ENCODE data around the gene ADARB2. TPM values are rescaled to one million over a fixed set of nuclear protein-coding genes. Genes with fewer than 3 reads are reported as not detected.
"Not testable (repeated sequence)": the region's sequence is repeated elsewhere in the genome, so short reads cannot be mapped to it uniquely, and the experiment has no call there.

The ADARB2 gene
- polyA plus RNA-seq, 1 donor, result 0.16 TPM

GRCh38 chr10:1616701-1617100 lies 120.6 kb downstream of the ADARB2 start:
- not testable (repeated sequence) for DNase-seq (ENCODE audit: low read depth)

GRCh38 chr10:1615186-1615954 lies 122.0 kb downstream of the ADARB2 start:
- no peak for DNase-seq (ENCODE audit: low read depth)

- no peak for DNase-seq (ENCODE audit: low read depth)
Measured at GRCh38 chr10:1613511-1613910, 123.8 kb downstream of the ADARB2 start.

GRCh38 chr10:1612908-1613307 lies 124.4 kb downstream of the ADARB2 start:
- DNase-seq (ENCODE audit: low read depth), result no peak

GRCh38 chr10:1611936-1612550 lies 125.3 kb downstream of the ADARB2 start:
- no peak for DNase-seq (ENCODE audit: low read depth)

GRCh38 chr10:1610986-1611770 lies 126.1 kb downstream of the ADARB2 start:
- no peak for DNase-seq (ENCODE audit: low read depth)

- no peak for DNase-seq (ENCODE audit: low read depth)
Measured at GRCh38 chr10:1609648-1609970, 127.7 kb downstream of the ADARB2 start.

GRCh38 chr10:1608851-1609647 lies 128.3 kb downstream of the ADARB2 start:
- no peak for DNase-seq (ENCODE audit: low read depth)

GRCh38 chr10:1608408-1608807 lies 128.9 kb downstream of the ADARB2 start:
- no peak for DNase-seq (ENCODE audit: low read depth)

- DNase-seq (ENCODE audit: low read depth), result no peak
Measured at GRCh38 chr10:1607466-1607865, 129.9 kb downstream of the ADARB2 start.

- DNase-seq (ENCODE audit: low read depth), result no peak
Measured at GRCh38 chr10:1605999-1606940, 131.1 kb downstream of the ADARB2 start.

GRCh38 chr10:1605121-1605520 lies 132.2 kb downstream of the ADARB2 start:
- no peak for DNase-seq (ENCODE audit: low read depth)

GRCh38 chr10:1604246-1604645 lies 133.1 kb downstream of the ADARB2 start:
- DNase-seq (ENCODE audit: low read depth), result no peak

GRCh38 chr10:1603181-1603580 lies 134.1 kb downstream of the ADARB2 start:
- DNase-seq (ENCODE audit: low read depth), result no peak

GRCh38 chr10:1602037-1602484 lies 135.3 kb downstream of the ADARB2 start:
- DNase-seq (ENCODE audit: low read depth), result no peak

- DNase-seq (ENCODE audit: low read depth), result no peak
Measured at GRCh38 chr10:1601406-1601805, 135.9 kb downstream of the ADARB2 start.

- no peak for DNase-seq (ENCODE audit: low read depth)
Measured at GRCh38 chr10:1600861-1601260, 136.5 kb downstream of the ADARB2 start.

GRCh38 chr10:1598393-1599153 lies 138.8 kb downstream of the ADARB2 start:
- DNase-seq (ENCODE audit: low read depth), result no peak

GRCh38 chr10:1597370-1598146 lies 139.8 kb downstream of the ADARB2 start:
- DNase-seq (ENCODE audit: low read depth), result no peak
